ENCODE results near the gene MTR.

MTR gene

GRCh38 chr1:236930503-236930902, 135.4 kb downstream of the MTR start:
- TF ChIP-seq FOXP2 (optimal IDR thresholded peaks at IDR 0.05; ENCODE audit: borderline replicate concordance, extremely low read depth, extremely low read length, insufficient read depth) = no peak
- no peak for TF ChIP-seq TAF1 (IDR thresholded peaks at IDR 0.05; ENCODE audit: borderline replicate concordance, insufficient read depth, low read length)
- TF ChIP-seq REST (IDR thresholded peaks at IDR 0.05; ENCODE audit: insufficient read depth in 1 of 2, low read depth in 2 of 2, low read length in 2 of 2) = no peak
- no peak for TF ChIP-seq SIN3A (IDR thresholded peaks at IDR 0.05; ENCODE audit: borderline replicate concordance, insufficient read depth, low read length)
- no peak for TF ChIP-seq POLR2AphosphoS5 (IDR thresholded peaks at IDR 0.05; ENCODE audit: low read depth, low read length)

DNA sequence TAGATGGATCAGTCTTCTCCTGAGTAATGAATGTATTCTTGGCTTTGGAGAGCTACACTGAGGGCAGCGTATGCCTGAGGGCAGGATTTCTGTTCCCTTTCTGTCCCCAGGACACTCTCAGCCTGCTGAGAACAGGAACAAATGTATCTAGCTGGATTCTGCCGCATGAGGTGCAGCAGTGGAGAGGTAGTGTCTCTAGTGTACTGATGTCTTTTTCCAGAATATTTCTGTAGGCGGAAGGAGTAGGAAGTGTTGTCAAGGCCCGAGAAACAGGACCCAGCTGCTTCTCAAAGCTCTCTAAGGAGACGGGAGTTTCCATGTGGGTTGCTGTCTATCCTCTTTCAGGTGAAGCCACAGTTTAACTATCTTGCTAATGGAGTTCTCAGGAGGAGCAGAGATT, 143.7 kb downstream of the MTR start:
- TF ChIP-seq FOXP2 (optimal IDR thresholded peaks at IDR 0.05; ENCODE audit: borderline replicate concordance, extremely low read depth, extremely low read length, insufficient read depth) = no peak
- no peak for TF ChIP-seq SIN3A (IDR thresholded peaks at IDR 0.05; ENCODE audit: borderline replicate concordance, insufficient read depth, low read length)
- TF ChIP-seq TAF1 (IDR thresholded peaks at IDR 0.05; ENCODE audit: borderline replicate concordance, insufficient read depth, low read length) = no peak

- no peak for TF ChIP-seq TAF1 (IDR thresholded peaks at IDR 0.05; ENCODE audit: borderline replicate concordance, insufficient read depth, low read length)
- TF ChIP-seq SIN3A (IDR thresholded peaks at IDR 0.05; ENCODE audit: borderline replicate concordance, insufficient read depth, low read length) = no peak
- no peak for TF ChIP-seq FOXP2 (optimal IDR thresholded peaks at IDR 0.05; ENCODE audit: borderline replicate concordance, extremely low read depth, extremely low read length, insufficient read depth)
- no peak for TF ChIP-seq REST (IDR thresholded peaks at IDR 0.05; ENCODE audit: insufficient read depth in 1 of 2, low read depth in 2 of 2, low read length in 2 of 2)
- no peak for TF ChIP-seq POLR2AphosphoS5 (IDR thresholded peaks at IDR 0.05; ENCODE audit: low read depth, low read length)
Measured at GRCh38 chr1:236942431-236942830, 147.3 kb downstream of the MTR start.

DNA sequence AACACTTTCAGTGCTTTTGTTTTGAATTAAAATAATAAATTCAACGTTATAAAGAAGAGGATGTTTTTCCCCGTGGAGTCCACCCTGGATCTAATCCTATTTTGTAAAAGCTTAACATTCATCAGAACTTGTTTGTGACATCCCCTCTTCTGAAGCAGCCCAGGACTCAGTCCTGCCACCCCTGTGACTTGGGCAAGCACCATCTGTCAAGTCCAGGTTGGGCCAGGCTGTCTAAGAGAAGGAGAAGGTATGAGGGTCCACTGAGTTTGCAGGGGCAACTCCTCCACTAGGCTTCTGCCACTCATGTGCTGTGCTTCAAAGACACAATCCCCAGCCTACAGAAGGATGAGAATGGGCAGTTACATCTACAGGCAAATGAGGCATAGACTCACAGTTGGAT, 149.5 kb downstream of the MTR start:
- TF ChIP-seq REST (IDR thresholded peaks at IDR 0.05; ENCODE audit: insufficient read depth in 1 of 2, low read depth in 2 of 2, low read length in 2 of 2) (no peak), SIN3A (IDR thresholded peaks at IDR 0.05; ENCODE audit: borderline replicate concordance, insufficient read depth, low read length) (no peak), TAF1 (IDR thresholded peaks at IDR 0.05; ENCODE audit: borderline replicate concordance, insufficient read depth, low read length) (no peak), FOXP2 (optimal IDR thresholded peaks at IDR 0.05; ENCODE audit: borderline replicate concordance, extremely low read depth, extremely low read length, insufficient read depth) (no peak), POLR2AphosphoS5 (IDR thresholded peaks at IDR 0.05; ENCODE audit: low read depth, low read length) (no peak)

GRCh38 chr1:236945002-236945401, 149.9 kb downstream of the MTR start:
- TF ChIP-seq REST (IDR thresholded peaks at IDR 0.05; ENCODE audit: insufficient read depth in 1 of 2, low read depth in 2 of 2, low read length in 2 of 2) = no peak
- no peak for TF ChIP-seq FOXP2 (optimal IDR thresholded peaks at IDR 0.05; ENCODE audit: borderline replicate concordance, extremely low read depth, extremely low read length, insufficient read depth)
- TF ChIP-seq TAF1 (IDR thresholded peaks at IDR 0.05; ENCODE audit: borderline replicate concordance, insufficient read depth, low read length) = no peak
- no peak for TF ChIP-seq SIN3A (IDR thresholded peaks at IDR 0.05; ENCODE audit: borderline replicate concordance, insufficient read depth, low read length)
- no peak for TF ChIP-seq POLR2AphosphoS5 (IDR thresholded peaks at IDR 0.05; ENCODE audit: low read depth, low read length)

All from PFSK-1 (cell line).